AG09319 (cell line): ENCODE measurements around the gene OR10Z1.

Experiments used
- DNase-seq: peaks from one replicate; pipeline ENCODE4 v3.0.0-alpha.2; 2010; ENCODE audit warnings: low read depth; ENCODE audit errors: extremely low read depth
- CTCF ChIP-seq: IDR thresholded peaks from 2 replicates; pipeline ENCODE4 v1.5.1; 2011; ENCODE audit warnings: low read depth, mild to moderate bottlenecking, inconsistent platforms, low read length, moderate library complexity

OR10Z1 gene

DNA sequence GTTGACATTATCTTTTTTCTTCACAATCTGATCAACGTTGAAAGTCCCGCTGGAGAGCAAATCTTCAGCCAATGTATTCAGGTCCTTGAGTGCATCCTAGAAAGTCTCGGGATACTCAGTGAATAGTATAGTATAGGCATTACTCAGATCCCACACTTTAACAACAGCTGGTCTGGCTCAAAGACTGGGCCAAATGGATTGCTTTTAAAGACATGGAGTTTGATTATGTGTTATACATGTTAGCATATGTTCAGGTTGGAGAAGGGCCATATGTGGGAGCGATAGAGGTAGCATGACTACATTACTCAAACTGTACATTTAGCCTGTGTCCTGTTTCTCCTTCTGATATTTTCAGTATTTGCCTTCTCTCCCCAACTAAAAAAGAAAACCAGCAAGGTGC, 33.1 kb downstream of the OR10Z1 start:
- DNase-seq, result no peak
- TF ChIP-seq CTCF, result no peak

- no peak for TF ChIP-seq CTCF
- no peak for DNase-seq
Measured at GRCh38 chr1:158638904-158639303, 33.8 kb downstream of the OR10Z1 start.

DNA sequence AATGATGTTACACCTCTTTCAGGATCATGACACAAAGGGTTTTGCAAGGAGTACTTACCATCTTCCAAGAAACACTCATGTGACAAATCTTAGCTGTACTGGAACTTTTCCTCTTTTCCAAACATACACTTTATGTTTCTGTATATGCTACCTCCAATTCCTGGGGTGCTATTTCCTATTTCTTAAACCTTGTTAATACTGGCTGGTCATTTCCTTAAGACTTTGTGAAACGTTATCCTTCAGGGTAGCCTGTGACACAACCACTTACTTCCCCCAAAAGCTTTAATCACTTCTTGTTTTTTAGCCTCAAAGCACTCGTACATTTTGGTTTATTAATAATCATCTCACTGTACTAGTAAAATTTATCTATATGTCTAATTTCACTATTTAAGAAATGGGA, 39.4 kb downstream of the OR10Z1 start:
- no peak for TF ChIP-seq CTCF
- DNase-seq, result no peak

DNA sequence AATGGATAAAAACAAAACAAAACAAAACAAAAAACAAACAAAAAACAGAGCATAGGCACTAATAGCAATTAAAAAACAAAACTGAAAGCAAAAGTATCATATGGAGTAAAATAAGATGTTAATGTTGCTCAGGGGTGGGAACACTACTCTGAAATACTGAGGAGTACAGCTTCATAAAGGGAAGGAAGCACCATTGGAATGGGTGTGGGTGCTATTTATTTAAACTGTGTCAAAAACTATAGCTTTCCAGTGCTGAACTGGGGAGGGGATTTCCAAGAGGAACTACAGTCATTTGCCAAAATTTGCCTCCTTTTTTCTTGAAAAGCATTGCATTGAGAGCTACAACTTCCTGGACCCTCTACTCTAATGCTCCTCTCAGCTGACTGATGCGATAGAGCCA, 41.4 kb downstream of the OR10Z1 start:
- DNase-seq, result no peak
- no peak for TF ChIP-seq CTCF

DNA sequence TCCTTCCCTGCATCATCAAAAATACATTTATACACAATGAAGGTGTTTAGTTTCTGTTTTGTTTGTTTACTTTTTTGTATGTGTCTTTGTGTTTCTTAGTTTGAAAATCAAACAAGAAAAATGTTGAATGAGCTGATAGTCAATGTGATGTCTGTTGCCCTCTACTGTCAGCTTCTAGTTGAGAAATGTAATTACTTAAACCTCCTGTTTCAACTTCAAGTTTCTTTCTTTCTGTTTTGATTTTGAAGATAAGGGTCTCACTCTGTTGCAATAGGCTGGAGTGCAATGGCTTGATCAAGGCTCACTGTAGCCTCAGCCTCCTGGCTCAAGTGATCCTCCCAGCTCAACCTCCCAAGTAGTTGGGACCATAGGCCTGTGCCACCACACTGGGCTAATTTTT, 44.0 kb downstream of the OR10Z1 start:
- no peak for DNase-seq
- TF ChIP-seq CTCF, result no peak

- TF ChIP-seq CTCF, result no peak
- DNase-seq, result no peak
Measured at GRCh38 chr1:158652721-158653334, 47.8 kb downstream of the OR10Z1 start.

DNA sequence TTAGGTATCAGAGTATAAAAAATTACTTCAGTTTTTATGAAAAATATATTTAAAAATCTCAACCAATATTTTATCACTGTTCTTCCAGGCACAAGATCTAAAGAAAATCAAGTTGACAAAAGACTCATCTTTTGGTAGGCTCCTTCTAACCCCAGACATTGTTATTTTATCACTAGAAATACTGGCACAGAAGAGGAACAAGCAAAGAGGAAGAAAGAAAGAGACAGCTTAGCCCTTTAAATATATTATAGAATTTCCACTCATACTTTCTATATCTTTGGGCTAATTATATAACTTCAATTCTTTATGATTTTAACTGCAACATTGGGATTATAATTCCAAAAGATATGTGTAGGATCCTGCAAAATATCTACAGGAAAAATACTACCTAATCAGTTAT, 49.0 kb downstream of the OR10Z1 start:
- no peak for DNase-seq
- no peak for TF ChIP-seq CTCF
